Omental fat pad (tissue), 4 donors: Measurements from ENCODE around the gene SPRED2. TPM values are rescaled to one million over a fixed set of nuclear protein-coding genes. Genes with fewer than 3 reads are reported as not detected.

Source experiments
- ATAC-seq: fragments of 150-250 bp; one replicate; pipeline ENCODE4 v1.9.1; 2016; ENCODE audit warnings: mild to moderate bottlenecking, moderate library complexity; ENCODE audit not compliant: low FRiP score
- DNase-seq: peaks from one replicate; pipeline ENCODE4 v3.0.0-alpha.2; 2019; ENCODE audit warnings: low spot score
- total RNA-seq, 4 donors: library from RNA; depleted of rRNA; stranded (reverse); fragments of >200 nt; gene quantifications; one replicate each; pipeline ENCODE4 v1.1.0, GENCODE V29; 2016
- TF ChIP-seq, protein P1 (sequence below), 3 donors: fragments of 450-650 bp; IDR thresholded peaks; one replicate each; pipeline ENCODE4 v1.5.1; 2016 to 2017; ENCODE audit warnings: antibody characterized with exemption in 3 of 3, mild to moderate bottlenecking in 3 of 3, moderate library complexity in 2 of 3

Gene SPRED2
- total RNA-seq, 4 donors from 2014 or later: 22.9 to 45.4 (median 26.6) TPM

DNA sequence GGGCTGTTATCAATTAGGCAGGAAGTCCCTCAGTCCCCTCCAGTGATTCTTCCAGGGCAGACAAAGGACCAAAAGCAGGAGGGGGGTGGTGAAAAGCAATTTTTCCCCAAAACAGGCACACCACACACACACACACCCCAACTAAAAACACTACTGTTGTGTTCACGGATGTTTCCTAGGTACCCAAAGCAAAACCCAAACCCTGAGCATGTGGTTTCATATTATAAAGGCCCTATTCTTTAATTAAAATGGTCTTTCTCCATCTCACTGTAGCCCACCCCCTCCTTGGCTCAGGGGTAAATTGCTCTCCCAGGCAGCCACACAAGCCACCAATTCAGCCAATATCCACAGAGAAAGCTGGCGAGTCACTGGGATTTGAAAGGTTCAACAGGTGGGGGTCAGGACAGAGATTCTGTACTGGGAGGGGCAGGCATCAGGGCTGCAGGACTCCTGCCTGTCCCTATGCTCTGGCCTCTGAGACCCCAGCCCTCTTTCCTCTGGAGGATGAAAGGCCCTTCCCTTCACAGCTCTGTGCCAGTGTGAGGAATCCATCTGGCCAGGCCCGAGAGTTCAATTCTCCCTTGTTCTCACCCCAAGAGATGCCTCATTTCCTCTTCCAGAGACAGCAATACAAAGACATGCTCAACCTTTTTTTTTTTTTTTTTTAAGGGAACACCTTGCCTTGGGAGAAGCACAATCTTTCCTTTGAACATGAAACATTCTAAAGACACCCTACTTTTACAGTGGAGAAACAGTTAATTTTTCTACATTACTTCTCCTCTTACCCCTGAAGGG is 43.6 kb downstream of the SPRED2 start:
- no peak for DNase-seq
- TF ChIP-seq, protein P1, sequence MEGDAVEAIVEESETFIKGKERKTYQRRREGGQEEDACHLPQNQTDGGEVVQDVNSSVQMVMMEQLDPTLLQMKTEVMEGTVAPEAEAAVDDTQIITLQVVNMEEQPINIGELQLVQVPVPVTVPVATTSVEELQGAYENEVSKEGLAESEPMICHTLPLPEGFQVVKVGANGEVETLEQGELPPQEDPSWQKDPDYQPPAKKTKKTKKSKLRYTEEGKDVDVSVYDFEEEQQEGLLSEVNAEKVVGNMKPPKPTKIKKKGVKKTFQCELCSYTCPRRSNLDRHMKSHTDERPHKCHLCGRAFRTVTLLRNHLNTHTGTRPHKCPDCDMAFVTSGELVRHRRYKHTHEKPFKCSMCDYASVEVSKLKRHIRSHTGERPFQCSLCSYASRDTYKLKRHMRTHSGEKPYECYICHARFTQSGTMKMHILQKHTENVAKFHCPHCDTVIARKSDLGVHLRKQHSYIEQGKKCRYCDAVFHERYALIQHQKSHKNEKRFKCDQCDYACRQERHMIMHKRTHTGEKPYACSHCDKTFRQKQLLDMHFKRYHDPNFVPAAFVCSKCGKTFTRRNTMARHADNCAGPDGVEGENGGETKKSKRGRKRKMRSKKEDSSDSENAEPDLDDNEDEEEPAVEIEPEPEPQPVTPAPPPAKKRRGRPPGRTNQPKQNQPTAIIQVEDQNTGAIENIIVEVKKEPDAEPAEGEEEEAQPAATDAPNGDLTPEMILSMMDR (IDR thresholded peaks at IDR 0.05): no peak
- ATAC-seq: no peak

DNA sequence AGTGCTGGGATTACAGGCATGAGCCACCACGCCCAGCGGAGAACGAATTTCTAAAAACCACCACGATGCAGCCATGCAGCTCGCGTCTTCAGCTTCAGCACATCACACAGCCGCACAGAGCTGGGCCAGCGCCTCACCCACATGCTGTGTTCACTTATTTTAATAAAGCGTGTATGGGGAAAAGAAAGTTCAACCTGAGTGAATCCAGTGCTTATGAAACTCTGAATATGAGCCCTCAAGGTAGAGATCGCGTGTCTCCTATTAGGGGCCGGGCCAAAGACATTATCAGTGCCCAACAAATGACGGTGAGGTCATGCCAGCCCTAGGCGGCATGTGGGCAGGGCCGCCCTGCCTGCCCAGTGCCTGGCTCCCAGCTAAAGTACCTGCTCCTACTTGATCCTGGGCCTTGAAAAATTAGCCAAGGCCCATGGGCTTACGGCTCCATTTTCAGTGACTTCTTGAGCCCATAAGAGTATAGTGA is 44.3 kb downstream of the SPRED2 start:
- TF ChIP-seq, protein P1 (IDR thresholded peaks at IDR 0.05): no peak
- ATAC-seq (no peak), DNase-seq (no peak)

DNA sequence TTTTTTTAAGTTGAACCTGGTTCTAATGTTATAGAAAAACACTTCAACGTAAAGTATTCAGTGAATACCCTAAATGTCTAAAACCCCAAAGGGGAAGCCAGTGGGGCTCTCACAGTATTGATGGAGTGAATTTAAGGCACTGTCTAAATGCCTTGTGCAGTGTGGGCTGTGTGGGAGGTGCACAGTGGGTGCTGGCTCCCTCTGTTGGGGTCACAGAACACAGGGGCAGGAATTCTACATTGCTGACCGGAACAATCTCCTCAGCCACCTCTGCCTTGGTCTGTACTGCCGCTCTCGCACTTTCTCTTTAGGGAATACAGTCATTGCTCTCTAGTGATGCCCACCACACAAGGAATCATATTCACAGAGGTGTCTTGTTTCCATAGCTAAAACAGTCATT is 45.4 kb downstream of the SPRED2 start:
- TF ChIP-seq, protein P1 (IDR thresholded peaks at IDR 0.05): no peak
- no peak for ATAC-seq

DNA sequence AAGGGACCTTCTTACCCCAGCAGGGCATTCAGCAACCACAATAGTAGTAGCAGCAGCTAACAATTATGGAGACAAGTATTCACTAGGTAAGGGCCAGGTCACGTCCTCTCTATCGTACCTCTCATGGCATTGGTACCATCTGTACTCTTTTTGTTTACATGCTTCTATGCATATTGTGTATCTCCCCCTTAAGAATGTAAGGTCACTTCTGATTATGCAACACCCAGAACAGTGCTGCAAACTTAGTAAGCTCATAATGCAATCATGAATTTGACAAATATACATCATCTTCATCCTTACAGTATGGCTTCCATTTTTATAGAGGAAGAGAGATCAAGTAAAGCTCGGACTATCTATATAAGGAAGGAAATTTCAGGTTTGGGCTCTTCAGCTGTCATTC is 46.1 kb downstream of the SPRED2 start:
- ATAC-seq: no peak
- TF ChIP-seq, protein P1 (IDR thresholded peaks at IDR 0.05): no peak
- no peak for DNase-seq

More for the DNA sequence above, 45.4 kb downstream of the SPRED2 start:
- DNase-seq: no peak

DNA sequence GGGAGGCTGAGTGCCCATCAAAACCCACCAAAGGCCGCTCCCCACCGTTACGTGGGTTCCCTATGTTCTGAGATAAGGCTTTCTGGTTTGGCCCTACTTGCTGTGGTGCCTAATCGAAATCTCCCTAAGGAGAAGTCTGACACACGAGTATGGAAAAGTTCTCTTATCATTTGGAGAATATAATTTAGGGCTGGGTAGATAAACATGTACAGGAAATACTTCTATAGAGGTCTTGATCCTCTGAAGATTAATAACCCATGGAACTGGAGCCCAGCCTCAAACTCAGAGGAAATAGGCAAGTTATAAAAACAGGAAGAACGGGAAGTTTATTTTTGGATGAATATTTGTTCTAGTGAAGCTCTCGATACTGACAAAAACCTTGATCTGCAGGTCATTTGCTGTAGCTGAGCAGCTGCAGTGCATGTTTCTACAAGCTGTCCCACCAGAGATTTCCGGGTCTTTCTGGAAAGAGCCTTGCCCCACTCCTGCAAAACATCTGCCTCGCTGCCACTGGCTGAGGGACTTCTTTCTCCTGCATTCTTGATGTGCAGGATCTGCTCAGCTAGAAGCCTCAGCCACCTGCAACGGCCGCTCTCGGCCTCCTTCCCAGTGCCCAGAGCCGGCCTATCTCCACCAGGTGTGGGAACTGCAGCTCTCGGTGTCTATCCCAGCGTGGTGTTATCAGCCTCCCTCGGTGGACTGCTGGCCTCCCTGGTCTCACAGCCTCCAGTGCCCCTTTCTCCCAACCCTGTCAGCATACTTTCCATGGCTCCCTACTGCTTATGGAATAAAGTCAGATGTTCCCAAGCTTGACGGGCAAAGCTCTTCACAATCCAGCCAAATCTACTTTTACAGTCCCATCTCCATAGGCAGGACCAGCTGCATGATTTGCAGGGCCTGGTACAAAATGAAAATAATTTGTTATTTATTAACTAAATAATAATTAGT is 48.6 kb downstream of the SPRED2 start:
- ATAC-seq: no peak
- TF ChIP-seq, protein P1 (IDR thresholded peaks at IDR 0.05): no peak
- no peak for DNase-seq

DNA sequence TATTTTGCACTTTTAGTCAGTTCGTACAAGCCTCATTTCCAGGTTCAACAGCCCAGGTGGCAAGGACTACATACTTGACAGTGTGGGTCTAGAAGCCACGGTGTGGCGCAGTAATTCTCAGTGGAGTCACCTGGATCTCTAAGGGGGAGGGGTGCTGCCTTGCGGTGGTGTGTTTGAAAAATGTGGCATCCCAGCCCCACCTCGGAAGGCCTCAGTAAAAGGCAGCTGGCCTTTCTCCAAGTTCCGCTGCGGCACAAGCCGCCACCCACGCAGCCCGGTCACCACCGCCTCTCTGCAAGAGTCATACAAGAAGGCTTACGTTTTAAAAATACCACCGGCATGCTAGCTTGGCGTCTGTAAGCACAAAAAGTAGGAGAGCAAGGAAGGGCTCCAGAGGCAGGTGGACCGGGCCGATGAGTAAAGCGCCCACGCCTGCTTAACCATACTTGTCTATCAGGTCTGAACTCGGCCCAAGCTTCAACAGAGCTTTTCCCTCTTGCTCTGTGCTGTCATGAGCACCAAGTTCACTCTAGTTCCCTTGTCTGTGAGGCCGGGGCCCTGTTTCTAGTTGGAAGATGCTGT is 49.5 kb downstream of the SPRED2 start:
- DNase-seq (peak; percentile 76), ATAC-seq (peak; percentile 90)
- TF ChIP-seq, protein P1 (IDR thresholded peaks at IDR 0.05): no peak
